HEK293T (cell line): ENCODE measurements around the gene B3GNT3.
"Not testable (repeated sequence)": the region's sequence is repeated elsewhere in the genome, so short reads cannot be mapped to it uniquely, and the experiment has no call there.

Source experiments
- ARNT ChIP-seq: fragments of 450-650 bp; IDR thresholded peaks from 2 replicates; pipeline ENCODE4 v1.6.1; 2017; ENCODE audit warnings: mild to moderate bottlenecking
- FOXA1 ChIP-seq: fragments of 450-650 bp; IDR thresholded peaks from 2 replicates; pipeline ENCODE4 v1.6.1; 2016; ENCODE audit warnings: mild to moderate bottlenecking
- FOXK2 ChIP-seq: fragments of 450-650 bp; IDR thresholded peaks from 2 replicates; pipeline ENCODE4 v1.6.1; 2016; ENCODE audit warnings: mild to moderate bottlenecking
- HDGF ChIP-seq: fragments of 450-650 bp; IDR thresholded peaks from 2 replicates; pipeline ENCODE4 v1.6.1; 2017; ENCODE audit warnings: antibody characterized with exemption, borderline replicate concordance
- LEF1 ChIP-seq: fragments of 450-650 bp; IDR thresholded peaks from 2 replicates; pipeline ENCODE4 v1.6.1; 2017; ENCODE audit warnings: mild to moderate bottlenecking, borderline replicate concordance
- NFRKB ChIP-seq: fragments of 450-650 bp; IDR thresholded peaks from 2 replicates; pipeline ENCODE4 v1.6.1; 2016; ENCODE audit warnings: mild to moderate bottlenecking, moderate library complexity
- SP1 ChIP-seq: fragments of 450-650 bp; IDR thresholded peaks from 2 replicates; pipeline ENCODE4 v1.6.1; 2017
- SUZ12 ChIP-seq: fragments of 450-650 bp; IDR thresholded peaks from 2 replicates; pipeline ENCODE4 v1.6.1; 2016; ENCODE audit warnings: mild to moderate bottlenecking
- TF ChIP-seq, protein P1 (sequence below): fragments of 450-650 bp; IDR thresholded peaks from 2 replicates; pipeline ENCODE4 v1.6.1; 2016

DNA sequence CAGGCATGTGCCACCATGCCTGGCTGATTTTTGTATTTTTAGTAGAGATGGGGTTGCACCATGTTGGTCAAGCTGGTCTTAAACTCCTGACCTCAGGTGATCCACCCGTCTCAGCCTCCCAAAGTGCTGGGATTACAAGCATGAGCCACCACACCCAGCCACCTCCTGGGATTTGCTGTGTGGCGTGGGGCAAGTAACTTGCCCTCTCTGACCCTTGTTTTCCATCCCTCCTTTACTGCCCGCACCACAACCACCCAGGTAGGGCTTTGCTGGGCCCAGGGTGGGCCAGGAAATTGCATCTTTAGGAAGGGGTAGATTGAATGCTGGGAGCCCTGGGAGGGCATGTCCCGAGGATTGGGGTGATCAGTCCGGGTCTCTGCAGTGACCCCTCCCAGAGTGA, 11.2 kb upstream of the B3GNT3 start:
- not testable (repeated sequence) for TF ChIP-seq ARNT, FOXK2, NFRKB, FOXA1, HDGF, LEF1, SP1, SUZ12
- TF ChIP-seq, protein P1, sequence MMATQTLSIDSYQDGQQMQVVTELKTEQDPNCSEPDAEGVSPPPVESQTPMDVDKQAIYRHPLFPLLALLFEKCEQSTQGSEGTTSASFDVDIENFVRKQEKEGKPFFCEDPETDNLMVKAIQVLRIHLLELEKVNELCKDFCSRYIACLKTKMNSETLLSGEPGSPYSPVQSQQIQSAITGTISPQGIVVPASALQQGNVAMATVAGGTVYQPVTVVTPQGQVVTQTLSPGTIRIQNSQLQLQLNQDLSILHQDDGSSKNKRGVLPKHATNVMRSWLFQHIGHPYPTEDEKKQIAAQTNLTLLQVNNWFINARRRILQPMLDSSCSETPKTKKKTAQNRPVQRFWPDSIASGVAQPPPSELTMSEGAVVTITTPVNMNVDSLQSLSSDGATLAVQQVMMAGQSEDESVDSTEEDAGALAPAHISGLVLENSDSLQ, result not testable (repeated sequence)
